GM12874 (cell line): ENCODE data around the gene RNF34.

ENCODE experiments used
- CTCF ChIP-seq: IDR thresholded peaks from 2 replicates; pipeline ENCODE4 v1.5.1; 2011; ENCODE audit warnings: low read depth, mild to moderate bottlenecking, control low read depth, low read length, moderate library complexity; ENCODE audit not compliant: insufficient read depth

Gene RNF34

DNA sequence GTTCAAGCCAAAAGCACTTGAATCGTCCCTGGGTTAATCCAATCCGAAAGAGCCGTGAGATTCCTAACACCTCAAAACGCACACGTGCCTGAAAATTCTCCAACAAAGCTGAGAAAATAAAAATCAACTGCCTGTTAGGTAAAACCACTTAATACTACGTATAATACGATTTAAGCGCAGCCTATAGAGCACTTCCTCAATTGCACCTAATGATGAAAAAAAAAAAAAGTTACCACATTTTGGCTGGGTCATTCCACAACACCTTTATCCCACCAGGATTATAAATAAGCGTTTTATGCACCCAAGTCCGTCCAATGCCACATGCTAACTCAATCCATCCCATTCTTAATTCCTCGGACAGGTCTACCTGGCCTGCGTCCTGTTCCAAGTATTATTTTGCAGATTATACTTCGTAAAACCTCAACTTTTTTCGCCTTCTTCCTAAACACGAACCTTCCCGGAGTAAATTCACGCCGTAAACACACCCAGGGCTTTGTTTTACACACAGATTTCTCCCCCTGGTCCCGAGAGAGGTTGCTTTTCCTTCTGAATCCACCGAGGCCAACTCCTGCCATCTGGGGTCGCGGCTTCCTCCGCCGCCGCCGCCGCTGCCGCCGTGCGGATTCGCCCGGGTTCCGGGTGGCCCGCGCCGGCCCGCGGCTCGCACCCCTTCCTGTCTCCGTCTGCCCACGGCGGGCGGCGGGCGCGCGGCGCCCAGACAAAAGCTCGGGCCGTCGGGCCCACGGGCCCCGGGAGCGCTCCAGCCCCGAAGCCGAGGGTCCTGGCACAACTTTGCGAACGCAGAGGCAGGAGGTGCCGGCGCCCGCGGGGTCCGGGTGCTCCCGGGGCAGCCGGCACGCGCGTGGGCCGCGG lies 66.2 kb downstream of the RNF34 start:
- no peak for TF ChIP-seq CTCF

DNA sequence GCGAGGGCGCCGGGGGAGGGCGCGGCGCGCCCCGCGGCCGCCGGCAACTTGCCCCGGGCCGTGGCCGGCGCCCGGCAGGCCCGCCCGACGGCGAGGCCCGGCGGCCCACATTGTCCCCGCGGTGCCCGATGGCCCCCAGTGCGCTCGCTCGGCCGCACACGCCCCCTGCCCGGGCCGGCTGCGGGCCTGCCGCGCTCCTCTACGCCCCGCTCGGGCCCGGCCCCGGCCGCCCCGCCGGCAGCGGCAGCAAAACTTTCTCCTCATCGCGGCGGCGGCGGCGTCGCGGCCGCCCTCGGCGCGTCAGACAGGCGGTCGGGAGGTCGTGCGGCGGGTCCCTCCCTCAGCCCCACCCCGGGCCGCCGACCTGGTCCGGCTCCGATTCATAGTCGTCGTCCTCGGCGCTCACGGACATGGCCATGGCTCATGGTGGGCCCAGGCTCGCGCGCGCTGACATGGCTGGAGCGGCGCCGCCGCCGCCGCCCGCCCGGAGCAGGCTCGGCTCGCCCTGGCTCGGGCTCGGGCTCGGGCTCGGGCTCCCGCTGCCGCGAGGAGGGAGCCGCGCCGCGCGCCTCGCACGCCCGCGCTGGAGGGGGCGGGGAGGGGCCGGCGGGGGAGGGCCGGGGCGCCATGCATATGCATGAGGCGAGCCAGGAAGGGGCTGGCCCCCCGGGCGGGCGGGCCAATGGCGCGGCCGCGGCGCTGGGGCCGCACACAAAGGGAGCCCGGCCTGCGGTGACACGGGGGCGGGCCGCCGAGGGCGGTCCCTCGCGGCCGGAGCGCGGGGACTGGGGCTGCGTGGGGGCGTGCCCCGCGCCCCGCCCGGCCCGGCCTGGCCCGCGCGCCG lies 67.1 kb downstream of the RNF34 start:
- TF ChIP-seq CTCF: no peak

GRCh38 chr12:121467638-121468498 lies 68.0 kb downstream of the RNF34 start:
- no peak for TF ChIP-seq CTCF

DNA sequence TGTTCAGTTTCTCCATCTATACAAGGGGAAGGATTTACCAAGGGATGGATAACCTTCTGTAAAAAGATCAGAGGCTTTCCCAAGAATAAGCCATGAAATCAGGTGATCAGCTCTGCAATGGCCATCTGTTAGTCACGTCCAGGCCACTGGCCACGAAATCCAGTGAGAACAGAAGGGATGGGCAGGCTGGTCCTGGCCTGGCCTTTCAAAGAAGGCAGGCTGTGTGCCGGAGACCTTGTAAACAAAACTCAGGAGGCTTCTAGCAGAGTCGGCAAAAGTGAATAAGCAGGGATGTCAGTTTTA lies 68.5 kb downstream of the RNF34 start:
- no peak for TF ChIP-seq CTCF

- no peak for TF ChIP-seq CTCF
Observed at GRCh38 chr12:121470751-121471150, 70.8 kb downstream of the RNF34 start.

GRCh38 chr12:121472150-121472905 lies 72.4 kb downstream of the RNF34 start:
- no peak for TF ChIP-seq CTCF
